WERI-Rb-1 (cell line): Measurements from ENCODE around the gene NME3.

Experiments used
- DNase-seq: peaks from one replicate; pipeline ENCODE4 v3.0.0-alpha.2; 2020
- H3K27ac ChIP-seq: fragments of 250-450 bp; sonication (Bioruptor Pico); 2 replicates; pipeline ENCODE4 v1.5.1; 2020; ENCODE audit warnings: mild to moderate bottlenecking, moderate library complexity
- H3K27me3 ChIP-seq: fragments of 250-450 bp; sonication (Bioruptor Pico); 2 replicates; pipeline ENCODE4 v1.5.1; 2021; ENCODE audit warnings: mild to moderate bottlenecking, low read depth, moderate library complexity; ENCODE audit not compliant: insufficient read depth, severe bottlenecking
- H3K36me3 ChIP-seq: fragments of 250-450 bp; sonication (Bioruptor Pico); 2 replicates; pipeline ENCODE4 v1.5.1; 2020; ENCODE audit warnings: mild to moderate bottlenecking, moderate library complexity
- H3K4me3 ChIP-seq: 2 replicates; pipeline ENCODE4 v1.5.1; 2011; ENCODE audit warnings: low read depth, mild to moderate bottlenecking, control low read depth, low read length
- H3K9me3 ChIP-seq: fragments of 250-450 bp; sonication (Bioruptor Pico); 2 replicates; pipeline ENCODE4 v1.5.1; 2021; ENCODE audit warnings: mild to moderate bottlenecking, moderate library complexity; ENCODE audit not compliant: severe bottlenecking
- TF ChIP-seq, protein P1 (sequence below): IDR thresholded peaks from 2 replicates; pipeline ENCODE4 v1.5.1; 2011; ENCODE audit warnings: low read depth, mild to moderate bottlenecking, control low read depth, inconsistent platforms, low read length

NME3 gene

DNA sequence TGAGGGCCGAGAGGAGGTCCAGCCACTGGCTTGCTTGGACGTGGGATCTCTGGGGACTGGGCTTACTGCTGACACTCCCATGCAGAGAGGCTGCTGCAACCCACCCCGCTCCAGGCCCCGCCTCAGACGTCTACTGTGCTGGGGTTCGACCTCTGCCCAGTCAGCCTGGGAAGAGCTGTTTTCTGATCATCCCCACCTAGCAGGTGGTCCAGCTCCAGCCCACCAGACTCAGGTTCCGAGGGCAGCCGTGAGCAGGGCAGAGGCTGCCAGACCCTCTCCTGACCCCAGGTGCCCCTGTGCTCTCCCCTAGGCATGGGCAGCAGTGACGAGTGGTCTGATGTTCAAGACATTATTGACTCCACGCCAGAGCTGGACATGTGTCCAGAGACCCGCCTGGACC lies 23.4 kb downstream of the NME3 start:
- Histone ChIP-seq H3K4me3 (no peak overlapping the region), H3K9me3 (no peaks in the 10 kb centered on the region), H3K36me3 (peaks cover 52% of the 10 kb centered on the region), H3K27me3 (no peaks in the 10 kb centered on the region), H3K27ac (no peak overlapping the region)
- TF ChIP-seq, protein P1, sequence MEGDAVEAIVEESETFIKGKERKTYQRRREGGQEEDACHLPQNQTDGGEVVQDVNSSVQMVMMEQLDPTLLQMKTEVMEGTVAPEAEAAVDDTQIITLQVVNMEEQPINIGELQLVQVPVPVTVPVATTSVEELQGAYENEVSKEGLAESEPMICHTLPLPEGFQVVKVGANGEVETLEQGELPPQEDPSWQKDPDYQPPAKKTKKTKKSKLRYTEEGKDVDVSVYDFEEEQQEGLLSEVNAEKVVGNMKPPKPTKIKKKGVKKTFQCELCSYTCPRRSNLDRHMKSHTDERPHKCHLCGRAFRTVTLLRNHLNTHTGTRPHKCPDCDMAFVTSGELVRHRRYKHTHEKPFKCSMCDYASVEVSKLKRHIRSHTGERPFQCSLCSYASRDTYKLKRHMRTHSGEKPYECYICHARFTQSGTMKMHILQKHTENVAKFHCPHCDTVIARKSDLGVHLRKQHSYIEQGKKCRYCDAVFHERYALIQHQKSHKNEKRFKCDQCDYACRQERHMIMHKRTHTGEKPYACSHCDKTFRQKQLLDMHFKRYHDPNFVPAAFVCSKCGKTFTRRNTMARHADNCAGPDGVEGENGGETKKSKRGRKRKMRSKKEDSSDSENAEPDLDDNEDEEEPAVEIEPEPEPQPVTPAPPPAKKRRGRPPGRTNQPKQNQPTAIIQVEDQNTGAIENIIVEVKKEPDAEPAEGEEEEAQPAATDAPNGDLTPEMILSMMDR, result no peak
- no peak for DNase-seq

DNA sequence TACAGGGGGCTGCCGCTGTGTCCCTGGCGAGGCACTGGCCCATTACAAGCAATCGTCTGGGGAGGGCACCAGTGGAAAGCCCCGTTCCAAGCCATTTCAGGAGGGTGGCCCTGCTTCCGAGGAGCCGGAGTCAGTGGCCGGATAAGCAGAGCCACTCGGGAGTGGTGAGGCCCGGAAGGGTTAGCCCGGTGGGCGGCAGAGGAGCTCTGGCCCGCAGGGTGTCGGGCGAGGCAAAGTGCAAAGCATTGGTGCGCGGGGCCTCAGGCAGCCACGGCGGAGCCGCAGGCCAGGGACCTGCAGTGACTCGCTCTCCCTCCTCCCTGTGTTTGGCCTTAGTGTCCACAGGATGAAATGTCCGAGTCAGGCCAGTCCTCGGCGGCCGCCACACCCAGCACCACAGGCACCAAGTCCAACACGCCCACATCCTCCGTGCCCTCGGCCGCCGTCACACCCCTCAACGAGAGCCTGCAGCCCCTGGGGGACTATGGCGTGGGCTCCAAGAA lies 24.6 kb downstream of the NME3 start:
- Histone ChIP-seq H3K36me3 (peaks cover 47% of the 10 kb centered on the region), H3K4me3 (no peak overlapping the region), H3K27ac (no peak overlapping the region), H3K27me3 (no peaks in the 10 kb centered on the region), H3K9me3 (no peaks in the 10 kb centered on the region)
- TF ChIP-seq, protein P1, result no peak
- DNase-seq, result no peak

DNA sequence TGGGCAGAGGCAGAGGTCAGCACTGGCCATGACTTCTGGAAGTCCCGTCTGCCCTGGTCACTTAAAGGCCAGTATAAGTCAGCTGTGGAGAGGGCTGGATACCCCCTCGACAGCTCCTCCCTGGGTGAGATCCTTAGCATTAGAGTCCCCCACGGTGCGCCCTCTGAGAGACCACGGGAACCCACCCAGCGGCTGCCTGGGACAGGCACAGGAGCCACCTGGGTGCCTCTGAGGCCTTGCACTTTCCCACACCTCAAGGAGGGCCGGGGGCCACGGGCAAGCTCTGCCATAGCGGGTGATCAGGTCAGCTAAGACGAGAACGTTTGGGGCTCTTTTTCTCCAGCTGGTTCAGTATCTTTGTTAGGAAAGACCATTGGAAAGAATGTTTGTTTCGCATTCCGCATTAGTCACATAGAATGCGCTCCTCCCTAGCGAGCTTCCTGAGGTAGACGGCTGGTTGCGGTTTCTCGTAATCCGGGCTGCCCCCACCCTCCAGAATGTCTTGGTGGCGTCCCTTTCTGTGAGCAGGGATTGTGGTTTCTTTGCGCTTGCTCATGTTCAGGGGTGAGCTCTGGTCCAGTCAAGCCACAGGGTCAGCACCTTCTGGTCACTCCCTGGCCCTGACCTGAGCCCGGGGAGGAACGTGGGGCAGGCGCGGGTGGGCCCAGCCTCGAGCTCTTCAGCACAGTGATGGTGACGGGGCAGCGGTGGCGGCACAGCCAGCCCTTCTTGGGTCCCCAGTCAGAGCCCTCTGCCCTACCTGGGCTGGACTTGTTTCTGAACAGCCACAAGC lies 25.2 kb downstream of the NME3 start:
- H3K9me3 ChIP-seq, result no peaks in the 10 kb centered on the region
- no peak overlapping the region for H3K4me3 ChIP-seq
- H3K27ac ChIP-seq, result no peak overlapping the region
- no peak for DNase-seq
- peaks cover 44% of the 10 kb centered on the region for H3K36me3 ChIP-seq
- no peaks in the 10 kb centered on the region for H3K27me3 ChIP-seq
- TF ChIP-seq, protein P1, result no peak

DNA sequence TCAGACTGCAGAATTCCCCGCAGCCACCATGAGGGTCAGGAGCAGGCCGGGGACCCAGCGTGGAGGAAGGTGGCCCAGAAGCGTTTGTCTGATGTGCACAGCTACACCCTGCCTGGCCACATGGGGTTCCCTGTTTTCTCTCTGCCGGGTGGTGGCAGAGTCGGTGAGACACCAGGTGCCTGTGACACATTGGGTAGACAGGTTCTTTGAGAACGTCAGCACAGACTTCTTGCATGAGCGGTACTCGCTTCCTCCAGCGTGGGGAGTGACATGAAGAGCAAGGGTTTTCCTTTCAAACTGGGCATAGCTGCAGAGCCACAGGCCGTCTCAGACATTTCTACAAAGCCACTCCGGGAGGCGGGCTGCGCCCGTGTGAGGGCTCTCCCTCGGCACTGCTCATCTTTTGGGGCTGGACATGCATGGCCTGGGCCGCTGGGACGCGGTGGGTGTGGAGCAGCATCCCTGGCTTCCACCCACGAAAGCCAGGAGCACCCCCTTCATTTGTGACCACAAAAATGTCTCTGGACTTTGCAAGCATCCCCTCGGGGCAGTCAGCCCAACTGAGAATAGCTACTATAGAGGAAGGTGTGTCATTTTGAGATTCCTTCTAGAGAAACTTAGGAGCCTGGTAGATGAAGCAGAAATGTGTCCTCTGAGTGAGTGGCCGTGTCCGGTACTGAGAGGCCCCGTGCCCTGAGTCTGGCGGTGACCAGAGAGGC lies 26.0 kb downstream of the NME3 start:
- H3K27ac ChIP-seq, result no peak overlapping the region
- no peak overlapping the region for H3K4me3 ChIP-seq
- no peaks in the 10 kb centered on the region for H3K27me3 ChIP-seq
- TF ChIP-seq, protein P1, result no peak
- peaks cover 44% of the 10 kb centered on the region for H3K36me3 ChIP-seq
- no peaks in the 10 kb centered on the region for H3K9me3 ChIP-seq
- DNase-seq, result no peak

DNA sequence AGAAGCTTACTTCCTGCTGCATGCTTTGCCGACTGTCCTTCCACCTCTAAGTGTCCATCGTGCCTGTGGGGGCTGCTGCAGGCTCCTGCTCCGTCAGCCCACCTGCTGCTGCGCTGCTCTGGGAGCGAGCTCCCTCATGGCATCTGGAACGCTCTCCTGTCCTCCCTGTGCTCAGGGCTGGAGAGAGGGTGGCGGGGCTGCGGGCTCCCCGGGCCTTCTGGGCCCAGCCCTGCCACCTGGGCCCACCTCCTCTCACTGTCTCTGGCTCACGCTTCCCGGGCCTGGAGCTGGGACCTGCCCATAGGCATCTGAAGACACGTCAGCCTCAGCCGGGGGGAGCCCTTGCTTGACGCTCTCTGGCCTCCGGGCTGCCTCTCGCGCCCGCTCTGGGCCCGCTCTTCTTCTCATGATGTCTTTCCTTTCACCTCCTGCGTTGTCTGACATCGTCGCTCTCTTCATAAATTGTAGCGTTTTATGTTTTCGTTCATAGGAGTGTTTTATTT lies 27.0 kb downstream of the NME3 start:
- TF ChIP-seq, protein P1, result no peak

More for the DNA sequence above, 27.0 kb downstream of the NME3 start:
- no peak overlapping the region for H3K27ac ChIP-seq
- no peak overlapping the region for H3K4me3 ChIP-seq
- no peaks in the 10 kb centered on the region for H3K27me3 ChIP-seq
- peaks cover 41% of the 10 kb centered on the region for H3K36me3 ChIP-seq
- no peak for DNase-seq
- no peaks in the 10 kb centered on the region for H3K9me3 ChIP-seq
